SK-N-SH (cell line): Measurements from ENCODE around the gene MED22. TPM values are rescaled to one million over a fixed set of nuclear protein-coding genes. Genes with fewer than 3 reads are reported as not detected.

Experiments
- CTCF ChIA-PET: fragments of 300-600, 350-600 bp; formaldehyde crosslinking; extraction: SDS; loops from one replicate; lab custom pipeline; 2021; lab: Yijun Ruan, JAX
- POLR2A ChIA-PET: fragments of 350-600 bp; sonication (Branson Sonifier 250); formaldehyde crosslinking; extraction: SDS; loops from one replicate; lab custom pipeline; 2020; ENCODE audit warnings: antibody characterized with exemption, inconsistent platforms; lab: Yijun Ruan, JAX
- DNase-seq: peaks from one replicate; pipeline ENCODE4 v3.0.0; 2012
- H2AFZ ChIP-seq: fragments of 200-600 bp; sonication (generic); 2 replicates; pipeline ENCODE4 v1.8.1; 2016; ENCODE audit warnings: antibody characterized with exemption, mild to moderate bottlenecking, low read depth
- H3F3A ChIP-seq: fragments of 200-600 bp; sonication (generic); replicated peaks from 2 replicates; pipeline ENCODE3; 2016; ENCODE audit warnings: antibody characterized with exemption, mild to moderate bottlenecking; ENCODE audit not compliant: insufficient read depth
- H3K27ac ChIP-seq, 2 experiments: fragments of 200-500 bp in 1 of 2; fragments of 200-600 bp in 1 of 2; sonication (Bioruptor generic) in 1 of 2; sonication (generic), shearing (Covaris generic) in 1 of 2; 2 replicates each; pipeline versions ENCODE4 v1.5.1 to v1.6.1; 2014 to 2016; ENCODE audit warnings: low read depth in 2 of 2, inconsistent platforms in 1 of 2, low read length in 1 of 2, mild to moderate bottlenecking in 1 of 2, mixed read lengths in 1 of 2
- H3K27me3 ChIP-seq: fragments of 200-600 bp; sonication (generic), shearing (Covaris generic); 2 replicates; pipeline ENCODE4 v1.6.1; 2016; ENCODE audit warnings: mixed run types; ENCODE audit not compliant: insufficient read depth
- H3K36me3 ChIP-seq, 2 experiments: fragments of 200-500 bp in 1 of 2; fragments of 200-600 bp in 1 of 2; sonication (Bioruptor generic) in 1 of 2; sonication (generic) in 1 of 2; replicated peaks in 1 of 2; 2 replicates each; pipeline versions ENCODE3 to v1.5.1; 2014 to 2016; ENCODE audit warnings: low read length in 1 of 2, mild to moderate bottlenecking in 1 of 2; ENCODE audit not compliant: insufficient read depth in 2 of 2, control insufficient read depth in 1 of 2
- H3K4me1 ChIP-seq, 2 experiments: fragments of 200-500 bp in 1 of 2; fragments of 200-600 bp in 1 of 2; sonication (Bioruptor generic) in 1 of 2; sonication (generic), shearing (Covaris generic) in 1 of 2; 2 replicates each; pipeline versions ENCODE4 v1.5.1 to v1.6.1; 2014 to 2016; ENCODE audit warnings: low read depth in 1 of 2, low read length in 1 of 2, mixed run types in 1 of 2; ENCODE audit not compliant: insufficient read depth in 2 of 2, control insufficient read depth in 1 of 2
- H3K4me2 ChIP-seq: fragments of 200-600 bp; sonication (generic), shearing (Covaris generic); 2 replicates; pipeline ENCODE4 v1.6.1; 2017; ENCODE audit warnings: mixed run types
- H3K4me3 ChIP-seq, 2 experiments: fragments of 200-500 bp in 1 of 2; fragments of 200-600 bp in 1 of 2; sonication (Bioruptor generic) in 1 of 2; sonication (generic), shearing (Covaris generic) in 1 of 2; 2 replicates each; pipeline versions ENCODE4 v1.5.1 to v1.8.1; 2014 to 2016; ENCODE audit warnings: low read depth in 2 of 2, inconsistent platforms in 1 of 2, low read length in 1 of 2, mild to moderate bottlenecking in 1 of 2, mixed read lengths in 1 of 2, moderate library complexity in 1 of 2
- H3K79me2 ChIP-seq: fragments of 200-600 bp; sonication (generic); 2 replicates; pipeline ENCODE4 v1.8.1; 2017; ENCODE audit warnings: mild to moderate bottlenecking; ENCODE audit not compliant: insufficient read depth
- H3K9ac ChIP-seq: fragments of 200-600 bp; sonication (generic); 2 replicates; pipeline ENCODE4 v1.6.1; 2017; ENCODE audit warnings: mixed run types
- H3K9me2 ChIP-seq: fragments of 200-600 bp; sonication (generic); 2 replicates; pipeline ENCODE4 v1.6.1; 2017; ENCODE audit warnings: mixed run types
- H3K9me3 ChIP-seq: fragments of 200-600 bp; sonication (generic); 2 replicates; pipeline ENCODE4 v1.6.1; 2017; ENCODE audit warnings: mixed run types, mild to moderate bottlenecking, moderate library complexity
- H4K20me1 ChIP-seq: fragments of 200-600 bp; sonication (generic); 2 replicates; pipeline ENCODE4 v1.6.1; 2017; ENCODE audit warnings: mild to moderate bottlenecking, mixed run types; ENCODE audit not compliant: insufficient read depth
- ELF1 ChIP-seq: IDR thresholded peaks from 2 replicates; pipeline ENCODE4 v1.4.0; 2012
- JUND ChIP-seq: IDR thresholded peaks from 2 replicates; pipeline ENCODE4 v1.4.0; 2012
- MXI1 ChIP-seq: IDR thresholded peaks from 2 replicates; pipeline ENCODE4 v1.6.1; 2012; ENCODE audit warnings: mild to moderate bottlenecking, low read depth, low read length, improper control_type of control experiment
- RCOR1 ChIP-seq: fragments of 150-350 bp; IDR thresholded peaks from 2 replicates; pipeline ENCODE4 v1.6.1; 2017; ENCODE audit warnings: antibody characterized with exemption, low read length
- WGBS: methylation state at CpG from one replicate; pipeline ENCODE4 v1.1.6; 2017; ENCODE audit warnings: low lambda C conversion rate; 5-methylcytosine and 5-hydroxymethylcytosine counted together
- polyA plus RNA-seq, 3 experiments: library from polyadenylated mRNA; depleted of rRNA; stranded (reverse); fragments of >200 nt; gene quantifications; 2 replicates each; pipeline ENCODE4 v1.2.3, GENCODE V29; 2012
- TF ChIP-seq, protein P1 (sequence below): IDR thresholded peaks from 2 replicates; pipeline ENCODE4 v1.4.0; 2012; ENCODE audit warnings: low read depth
- TF ChIP-seq, protein P2 (sequence below): fragments of 150-350 bp; IDR thresholded peaks from 2 replicates; pipeline ENCODE4 v1.6.1; 2016; ENCODE audit warnings: mild to moderate bottlenecking, low read depth, low read length
- TF ChIP-seq, protein P3 (sequence below): IDR thresholded peaks from 2 replicates; pipeline ENCODE4; 2012

The MED22 gene
- polyA plus RNA-seq, 1 of the 3 experiments (the other 2 are of a cell fraction): 27.9 TPM

DNA sequence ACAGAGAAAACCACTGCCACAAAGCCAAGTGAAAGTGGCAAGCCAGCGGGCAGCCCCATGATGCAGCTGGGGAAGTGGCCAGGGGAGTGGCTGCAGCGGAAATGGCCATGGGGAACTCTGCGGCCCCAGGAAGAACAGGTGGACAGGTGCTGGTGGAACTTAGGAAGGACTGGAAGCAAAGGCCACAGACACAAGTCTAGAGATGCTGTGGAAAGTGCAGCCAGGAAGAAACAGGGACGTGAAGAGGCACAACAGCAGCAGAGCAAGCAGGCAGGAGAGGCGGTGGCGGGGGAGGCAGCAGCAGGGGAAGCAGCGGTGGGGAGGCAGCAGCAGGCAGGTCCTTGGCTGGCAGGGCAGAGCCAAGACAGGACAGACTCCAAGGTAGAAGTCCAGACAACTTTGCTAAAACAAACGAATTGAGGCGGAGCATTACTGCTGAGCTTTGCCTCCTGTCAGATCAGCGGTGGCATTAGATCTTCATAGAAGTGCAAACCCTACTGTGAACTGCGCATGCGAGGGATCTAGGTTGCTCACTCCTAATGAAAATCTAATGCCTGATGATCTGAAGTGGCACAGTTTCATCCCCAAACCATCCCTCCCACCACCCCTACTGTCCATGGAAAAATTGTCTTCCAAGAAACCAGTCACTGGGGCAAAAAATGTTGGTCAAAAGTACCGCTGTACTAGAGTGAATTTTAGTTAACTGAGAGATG, 23.8 kb downstream of the MED22 start:
- Histone ChIP-seq H3K4me1 (no peaks in the 10 kb centered on the region), H3F3A (no peaks in the 10 kb centered on the region), H3K4me3 (no peak overlapping the region), H2AFZ (no peak overlapping the region), H3K9me3 (no peaks in the 10 kb centered on the region), H4K20me1 (no peaks in the 10 kb centered on the region), H3K79me2 (no peaks in the 10 kb centered on the region), H3K27me3 (no peaks in the 10 kb centered on the region), H3K27ac (no peak overlapping the region), H3K9me2 (no peaks in the 10 kb centered on the region), H3K9ac (no peak overlapping the region), H3K36me3 (no peaks in the 10 kb centered on the region), H3K4me2 (no peak overlapping the region)
- TF ChIP-seq, protein P1, sequence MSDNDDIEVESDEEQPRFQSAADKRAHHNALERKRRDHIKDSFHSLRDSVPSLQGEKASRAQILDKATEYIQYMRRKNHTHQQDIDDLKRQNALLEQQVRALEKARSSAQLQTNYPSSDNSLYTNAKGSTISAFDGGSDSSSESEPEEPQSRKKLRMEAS: no peak
- TF ChIP-seq, protein P2, sequence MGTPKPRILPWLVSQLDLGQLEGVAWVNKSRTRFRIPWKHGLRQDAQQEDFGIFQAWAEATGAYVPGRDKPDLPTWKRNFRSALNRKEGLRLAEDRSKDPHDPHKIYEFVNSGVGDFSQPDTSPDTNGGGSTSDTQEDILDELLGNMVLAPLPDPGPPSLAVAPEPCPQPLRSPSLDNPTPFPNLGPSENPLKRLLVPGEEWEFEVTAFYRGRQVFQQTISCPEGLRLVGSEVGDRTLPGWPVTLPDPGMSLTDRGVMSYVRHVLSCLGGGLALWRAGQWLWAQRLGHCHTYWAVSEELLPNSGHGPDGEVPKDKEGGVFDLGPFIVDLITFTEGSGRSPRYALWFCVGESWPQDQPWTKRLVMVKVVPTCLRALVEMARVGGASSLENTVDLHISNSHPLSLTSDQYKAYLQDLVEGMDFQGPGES: no peak
- CTCF ChIA-PET: interaction anchor here (1.1 kb wide), 1 partner anchor 20 kb away, joined by 4 read pairs; no protein-coding TSS in a partner anchor
- WGBS: 72% methylated on average over 13 of the region's 13 CpGs
- POLR2A ChIA-PET: no interaction called here
- no peak for DNase-seq

DNA sequence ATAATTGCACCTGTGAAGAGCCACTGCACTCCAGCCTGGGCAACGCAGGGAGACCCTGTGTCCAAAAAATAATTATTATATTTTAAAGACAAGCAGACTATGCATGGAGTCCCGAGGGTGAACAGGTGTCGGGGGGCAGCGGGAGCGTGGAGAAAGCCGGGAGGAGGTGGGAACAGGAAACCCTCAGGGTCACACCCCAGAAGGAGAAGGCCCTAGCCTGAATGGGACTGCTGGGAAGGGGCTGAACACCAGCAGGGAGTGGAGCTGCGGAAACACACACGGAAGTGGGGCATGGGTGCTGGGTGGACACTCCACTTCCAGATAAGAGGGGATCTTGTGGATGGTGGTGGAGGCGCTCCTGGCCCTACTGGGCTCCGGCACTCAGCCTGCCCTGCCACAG, 24.7 kb downstream of the MED22 start:
- Histone ChIP-seq H3K27ac (no peak overlapping the region), H3F3A (no peaks in the 10 kb centered on the region), H3K9me2 (no peaks in the 10 kb centered on the region), H3K9me3 (no peaks in the 10 kb centered on the region), H3K4me3 (no peak overlapping the region), H4K20me1 (no peaks in the 10 kb centered on the region), H3K36me3 (no peaks in the 10 kb centered on the region), H3K27me3 (no peaks in the 10 kb centered on the region), H3K79me2 (no peaks in the 10 kb centered on the region), H3K9ac (no peak overlapping the region), H3K4me1 (no peaks in the 10 kb centered on the region), H2AFZ (no peak overlapping the region), H3K4me2 (no peak overlapping the region)
- ChIA-PET POLR2A (interaction anchor here (0.6 kb wide), 1 partner anchor 18 kb away, joined by 3 read pairs; no protein-coding TSS in a partner anchor), CTCF (no interaction called here)
- TF ChIP-seq, protein P1: no peak
- TF ChIP-seq ELF1 (no peak), RCOR1 (no peak), JUND (no peak)
- TF ChIP-seq, protein P3, sequence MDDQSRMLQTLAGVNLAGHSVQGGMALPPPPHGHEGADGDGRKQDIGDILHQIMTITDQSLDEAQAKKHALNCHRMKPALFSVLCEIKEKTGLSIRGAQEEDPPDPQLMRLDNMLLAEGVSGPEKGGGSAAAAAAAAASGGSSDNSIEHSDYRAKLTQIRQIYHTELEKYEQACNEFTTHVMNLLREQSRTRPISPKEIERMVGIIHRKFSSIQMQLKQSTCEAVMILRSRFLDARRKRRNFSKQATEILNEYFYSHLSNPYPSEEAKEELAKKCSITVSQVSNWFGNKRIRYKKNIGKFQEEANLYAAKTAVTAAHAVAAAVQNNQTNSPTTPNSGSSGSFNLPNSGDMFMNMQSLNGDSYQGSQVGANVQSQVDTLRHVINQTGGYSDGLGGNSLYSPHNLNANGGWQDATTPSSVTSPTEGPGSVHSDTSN: no peak
- WGBS: 60% methylated on average over 9 of the region's 10 CpGs
- no peak for DNase-seq

DNA sequence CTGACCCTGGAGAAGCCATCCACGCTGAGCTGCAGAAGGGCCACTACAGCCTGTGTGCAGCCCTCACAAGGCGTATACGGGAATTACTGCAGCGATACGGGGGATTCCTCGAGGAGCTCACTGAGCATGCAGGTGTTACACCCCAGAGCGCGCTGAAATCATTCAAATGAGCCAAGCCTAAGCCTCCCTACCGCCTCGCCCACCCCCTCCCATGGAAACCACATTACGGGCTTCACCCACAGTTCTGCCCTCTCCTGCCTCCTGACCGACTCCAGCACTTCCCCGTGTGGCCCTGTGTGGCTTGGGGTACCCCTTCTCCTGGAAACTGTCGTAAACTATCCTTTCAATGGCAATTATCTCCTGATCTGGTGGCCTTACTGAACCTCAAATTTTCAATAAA, 25.2 kb downstream of the MED22 start:
- TF ChIP-seq MXI1: no peak
- no peaks in the 10 kb centered on the region for H3K4me1 ChIP-seq
- no peaks in the 10 kb centered on the region for H3F3A ChIP-seq
- H3K9me3 ChIP-seq: no peaks in the 10 kb centered on the region
- no peaks in the 10 kb centered on the region for H3K9me2 ChIP-seq
- H3K79me2 ChIP-seq: no peaks in the 10 kb centered on the region
- ChIA-PET POLR2A (no interaction called here), CTCF (no interaction called here)
- no peak overlapping the region for H3K9ac ChIP-seq
- DNase-seq: no peak
- H2AFZ ChIP-seq: no peak overlapping the region
- H3K36me3 ChIP-seq: no peaks in the 10 kb centered on the region
- H3K27me3 ChIP-seq: no peaks in the 10 kb centered on the region
- no peak overlapping the region for H3K4me2 ChIP-seq
- no peak overlapping the region for H3K27ac ChIP-seq
- 42% methylated on average over 8 of the region's 14 CpGs for WGBS
- no peak overlapping the region for H3K4me3 ChIP-seq
- no peaks in the 10 kb centered on the region for H4K20me1 ChIP-seq
